ENCODE measurements around the gene ATP6V0A1. TPM values are rescaled to one million over a fixed set of nuclear protein-coding genes. Genes with fewer than 3 reads are reported as not detected.
A peak's percentile ranks its signal among the peaks of the same experiment; 100 is the strongest.
"Not testable (repeated sequence)": the region's sequence is repeated elsewhere in the genome, so short reads cannot be mapped to it uniquely, and the experiment has no call there.

The ATP6V0A1 gene
- total and polyA plus RNA-seq, 2 of the 4 experiments (the other 2 are of a cell fraction) = 18.8 to 34.0 TPM

- H3K4me2 ChIP-seq (ENCODE audit: low read depth, low read length); H3K27me3 ChIP-seq (ENCODE audit: control insufficient read depth, insufficient read depth, low read length); H3K9me3 ChIP-seq (ENCODE audit: control insufficient read depth, insufficient read depth, low read length); DNase-seq; H3K4ac ChIP-seq (ENCODE audit: low read depth, low read length); H3K18ac ChIP-seq (ENCODE audit: low read depth, low read length); dilution Hi-C loops (cut with HindIII; ENCODE audit: low sequenced_read_pairs, unreplicated experiment); H3K14ac ChIP-seq (replicated peaks; ENCODE audit: low read depth, low read length); H3K56ac ChIP-seq (ENCODE audit: extremely low read depth, insufficient read depth, low read length); H2AFZ ChIP-seq (replicated peaks; ENCODE audit: low read length, poor library complexity); H3K9ac ChIP-seq (ENCODE audit: low read depth, low read length); H4K91ac ChIP-seq (ENCODE audit: insufficient read depth, low read depth, low read length); H2BK15ac ChIP-seq (ENCODE audit: low read depth, low read length); CTCF ChIA-PET; H2BK120ac ChIP-seq (ENCODE audit: low read depth, low read length); H4K8ac ChIP-seq (ENCODE audit: low read depth in 2 of 2, low read length in 2 of 2); H2AK5ac ChIP-seq (ENCODE audit: low read depth, low read length); H3K4me3 ChIP-seq (ENCODE audit: insufficient read depth, low read depth, low read length); H4K5ac ChIP-seq (ENCODE audit: low read depth, low read length); H4K20me1 ChIP-seq (ENCODE audit: insufficient read depth, low read length); H2BK5ac ChIP-seq (ENCODE audit: low read depth, low read length, poor library complexity, severe bottlenecking); POLR2A ChIA-PET (ENCODE audit: unreplicated experiment); H3K23ac ChIP-seq (ENCODE audit: low read depth, low read length); in situ Hi-C loops (cut with MboI; ENCODE audit: low sequenced_read_pairs); H3K4me1 ChIP-seq (ENCODE audit: control insufficient read depth, insufficient read depth, low read length); H2AK9ac ChIP-seq (replicated peaks; ENCODE audit: low read depth, low read length, poor library complexity); H3K27ac ChIP-seq (ENCODE audit: insufficient read depth, low read length); BruUV-seq (replicated peaks); intact Hi-C loops (cut with micrococcal nuclease); H2BK20ac ChIP-seq (ENCODE audit: low read depth, low read length): not testable (repeated sequence)
- ATAC-seq (ENCODE audit: low read depth) = peak; percentile 40
- Histone ChIP-seq H3K9me1 (ENCODE audit: insufficient read depth, low read length) (peaks cover 11% of the 10 kb centered on the region), H3K36me3 (ENCODE audit: control insufficient read depth, insufficient read depth, low read length) (peaks cover 34% of the 10 kb centered on the region), H3K79me1 (ENCODE audit: low read depth in 1 of 2, low read length in 2 of 2) (peaks cover 3 to 16% of the 10 kb centered on the region in 2 experiments; a peak in 3 of 4 replicates)
- WGBS, 2 experiments (ENCODE audit: extremely low coverage in 2 of 2, insufficient read length in 1 of 2) = no CpG with 5 or more reads among the region's 9 CpGs
These were observed 87.3 kb downstream of the ATP6V0A1 start for GRCh38 chr17:42545755-42546505.

All from IMR-90 (cell line).